Keratinocyte (primary cell): ENCODE data around the gene OR10S1. TPM values are rescaled to one million over a fixed set of nuclear protein-coding genes. Genes with fewer than 3 reads are reported as not detected.

Source experiments
- DNase-seq: peaks from one replicate; pipeline ENCODE4 v3.0.0-alpha.2; 2011; ENCODE audit warnings: low read depth, missing footprints, low spot score
- FAIRE-seq: peaks from 2 replicates; lab custom pipeline; 2011; peaks lifted over from hg19 to GRCh38; lab: Jason Lieb, UNC
- H2AFZ ChIP-seq: 2 replicates; pipeline ENCODE4 v1.6.0; 2012; ENCODE audit warnings: low read length, control low read depth, inconsistent platforms; ENCODE audit not compliant: control insufficient read depth
- H3K27ac ChIP-seq: 2 replicates; pipeline ENCODE4 v1.5.1; 2011; ENCODE audit warnings: low read length; ENCODE audit not compliant: control insufficient read depth, insufficient read depth
- H3K27me3 ChIP-seq: 3 replicates; pipeline ENCODE4 v1.6.0; 2011; ENCODE audit warnings: low read length; ENCODE audit not compliant: control insufficient read depth, insufficient read depth; ENCODE audit errors: extremely low read depth
- H3K36me3 ChIP-seq, 2 experiments: 2 replicates in 1 of 2; 3 replicates in 1 of 2; pipeline ENCODE4 v1.5.1; 2011; ENCODE audit warnings: low read length in 2 of 2, mild to moderate bottlenecking in 1 of 2; ENCODE audit not compliant: control insufficient read depth in 2 of 2, insufficient read depth in 2 of 2; ENCODE audit errors: extremely low read depth in 1 of 2
- H3K4me1 ChIP-seq: 3 replicates; pipeline ENCODE4 v1.5.1; 2011; ENCODE audit warnings: low read length; ENCODE audit not compliant: control insufficient read depth, insufficient read depth; ENCODE audit errors: extremely low read depth
- H3K4me2 ChIP-seq: 3 replicates; pipeline ENCODE4 v1.6.0; 2011; ENCODE audit warnings: low read depth, low read length; ENCODE audit not compliant: control insufficient read depth, insufficient read depth; ENCODE audit errors: extremely low read depth
- H3K4me3 ChIP-seq, 3 experiments: fragments of 200-600 bp in 1 of 3; sonication (generic) in 1 of 3; 2 replicates in 2 of 3; 3 replicates in 1 of 3; pipeline ENCODE4 v1.5.1; 2011 to 2016; ENCODE audit warnings: low read length in 3 of 3, mild to moderate bottlenecking in 3 of 3, control low read depth in 2 of 3, inconsistent platforms in 1 of 3, low read depth in 1 of 3, mixed read lengths in 1 of 3, mixed run types in 1 of 3, moderate library complexity in 1 of 3; ENCODE audit not compliant: control insufficient read depth in 2 of 3, insufficient read depth in 2 of 3; ENCODE audit errors: extremely low read depth in 1 of 3
- H3K79me2 ChIP-seq: 2 replicates; pipeline ENCODE4 v1.6.0; 2012; ENCODE audit warnings: low read length; ENCODE audit not compliant: control insufficient read depth, insufficient read depth
- H3K9ac ChIP-seq: 3 replicates; pipeline ENCODE4 v1.6.0; 2011; ENCODE audit warnings: low read length; ENCODE audit not compliant: control insufficient read depth, insufficient read depth; ENCODE audit errors: extremely low read depth
- H3K9me1 ChIP-seq: 3 replicates; pipeline ENCODE4 v1.6.0; 2011; ENCODE audit warnings: low read length; ENCODE audit not compliant: control insufficient read depth, insufficient read depth; ENCODE audit errors: extremely low read depth
- H3K9me3 ChIP-seq: 2 replicates; pipeline ENCODE4 v1.5.1; 2012; ENCODE audit warnings: low read depth, low read length; ENCODE audit not compliant: control insufficient read depth
- H4K20me1 ChIP-seq: 3 replicates; pipeline ENCODE4 v1.6.0; 2011; ENCODE audit warnings: low read length; ENCODE audit not compliant: control insufficient read depth, insufficient read depth; ENCODE audit errors: extremely low read depth
- CTCF ChIP-seq, 3 experiments: IDR thresholded peaks in 1 of 3; conservative IDR thresholded peaks in 1 of 3; optimal IDR thresholded peaks in 1 of 3; 2 replicates in 2 of 3; 3 replicates in 1 of 3; pipeline versions ENCODE3 to v1.5.1; 2011; ENCODE audit warnings: low read length in 3 of 3, mild to moderate bottlenecking in 3 of 3, moderate library complexity in 2 of 3, control low read depth in 1 of 3, inconsistent platforms in 1 of 3; ENCODE audit not compliant: insufficient read depth in 2 of 3; ENCODE audit errors: extremely low read depth in 1 of 3
- EZH2 ChIP-seq: IDR thresholded peaks from one replicate; pipeline ENCODE4 v1.6.1; 2012; ENCODE audit warnings: inconsistent platforms, mild to moderate bottlenecking, low read length, moderate library complexity
- dilution Hi-C: fragments of 300-500 bp; cut with MboI; formaldehyde crosslinking; loops from one replicate; pipeline ENCODE4 v1.7.0; 2020; ENCODE audit warnings: low sequenced_read_pairs; ENCODE audit not compliant: extremely low pct_ligation_motif_present
- polyA plus RNA-seq, 5 experiments: library from polyadenylated mRNA; depleted of rRNA in 3 of 5; stranded (reverse) in 3 of 5; stranded (forward) in 1 of 5; unstranded in 1 of 5; fragments of >200 nt; gene quantifications; 1 replicate in 1 of 5; 2 replicates in 3 of 5; 3 replicates in 1 of 5; pipeline versions ENCODE4 v1.2.1 to v1.2.3, GENCODE V29; 2011 to 2012; ENCODE audit warnings: missing spikeins in 2 of 5, low read depth in 1 of 5, low replicate concordance in 1 of 5

OR10S1 gene
- polyA plus RNA-seq, 1 donor (not counting 4 experiments of a cell fraction or from before 2014, with no cell fraction given), result not detected

GRCh38 chr11:123973816-123974215 lies 3.8 kb downstream of the OR10S1 start:
- peaks cover 31% of the 10 kb centered on the region for H3K4me1 ChIP-seq

GRCh38 chr11:123956752-123957151 lies 20.8 kb downstream of the OR10S1 start:
- Histone ChIP-seq H3K9me3 (no peaks in the 10 kb centered on the region), H4K20me1 (no peaks in the 10 kb centered on the region), H3K27me3 (no peaks in the 10 kb centered on the region), H3K4me2 (no peak overlapping the region), H3K4me3 (no peak overlapping the region), H3K9ac (no peak overlapping the region), H3K36me3 (no peaks in the 10 kb centered on the region), H3K27ac (no peak overlapping the region), H2AFZ (no peak overlapping the region), H3K79me2 (no peaks in the 10 kb centered on the region), H3K4me1 (no peaks in the 10 kb centered on the region), H3K9me1 (no peaks in the 10 kb centered on the region)
- FAIRE-seq (no peak), DNase-seq (no peak)
- no peak for TF ChIP-seq EZH2
- TF ChIP-seq CTCF (optimal IDR thresholded peaks at IDR 0.05 in 1 of 3, IDR thresholded peaks at IDR 0.05 in 1 of 3, conservative IDR thresholded peaks at IDR 0.05 in 1 of 3; ENCODE audit: extremely low read depth in 1 of 3, insufficient read depth in 2 of 3, low read length in 3 of 3), result no peak
- dilution Hi-C loops, result no loop called here

More at GRCh38 chr11:123973816-123974215, 3.8 kb downstream of the OR10S1 start:
- Histone ChIP-seq H3K27ac (peak overlapping the region; percentile 81), H4K20me1 (no peaks in the 10 kb centered on the region), H3K9ac (no peak overlapping the region), H3K4me3 (no peak overlapping the region), H3K9me3 (no peaks in the 10 kb centered on the region), H3K27me3 (no peaks in the 10 kb centered on the region), H3K79me2 (no peaks in the 10 kb centered on the region), H3K36me3 (no peaks in the 10 kb centered on the region), H3K4me2 (peak overlapping the region; percentile 30), H2AFZ (no peak overlapping the region), H3K9me1 (no peaks in the 10 kb centered on the region)
- no peak for TF ChIP-seq EZH2
- TF ChIP-seq CTCF (optimal IDR thresholded peaks at IDR 0.05 in 1 of 3, IDR thresholded peaks at IDR 0.05 in 1 of 3, conservative IDR thresholded peaks at IDR 0.05 in 1 of 3; ENCODE audit: extremely low read depth in 1 of 3, insufficient read depth in 2 of 3, low read length in 3 of 3), result no peak
- dilution Hi-C loops, result no loop called here
- peak; percentile 79 for FAIRE-seq
- peak; percentile 78 for DNase-seq
